Measurements from ENCODE around the gene PEPD.

PEPD gene

DNA sequence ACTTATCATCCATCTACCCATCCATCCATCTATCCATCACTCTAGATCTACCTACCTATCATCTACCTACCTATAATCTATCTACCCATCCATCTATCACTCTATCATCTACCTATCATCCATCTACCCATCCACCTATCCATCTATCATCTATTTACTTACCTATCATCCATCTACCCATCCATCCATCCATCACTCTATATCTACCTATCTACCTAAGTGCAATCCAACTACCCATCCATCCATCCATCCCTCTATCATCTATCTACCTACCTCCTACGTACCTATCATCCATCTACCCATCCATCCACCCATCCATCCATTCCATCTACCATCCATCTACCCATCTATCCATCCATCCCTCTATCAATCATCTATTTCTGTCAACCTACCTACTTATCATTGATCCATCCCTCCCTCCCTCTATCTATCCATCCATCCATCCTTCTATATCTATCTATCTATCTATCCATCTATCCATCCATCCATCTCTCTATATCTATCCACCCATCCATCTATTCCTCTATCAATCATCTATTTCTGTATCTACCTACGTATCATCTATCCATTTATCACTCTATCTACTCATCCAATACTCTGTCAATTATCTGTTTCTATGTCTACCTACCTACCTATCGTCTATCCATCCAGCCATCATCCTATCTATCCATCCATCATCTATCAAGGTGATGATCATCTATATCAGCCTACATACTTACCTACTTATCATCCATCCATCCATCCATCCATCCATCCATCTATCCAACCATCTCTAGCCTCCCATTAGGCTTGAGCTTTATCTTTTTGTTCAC, 99.0 kb downstream of the PEPD start:
- TF ChIP-seq, protein P1, sequence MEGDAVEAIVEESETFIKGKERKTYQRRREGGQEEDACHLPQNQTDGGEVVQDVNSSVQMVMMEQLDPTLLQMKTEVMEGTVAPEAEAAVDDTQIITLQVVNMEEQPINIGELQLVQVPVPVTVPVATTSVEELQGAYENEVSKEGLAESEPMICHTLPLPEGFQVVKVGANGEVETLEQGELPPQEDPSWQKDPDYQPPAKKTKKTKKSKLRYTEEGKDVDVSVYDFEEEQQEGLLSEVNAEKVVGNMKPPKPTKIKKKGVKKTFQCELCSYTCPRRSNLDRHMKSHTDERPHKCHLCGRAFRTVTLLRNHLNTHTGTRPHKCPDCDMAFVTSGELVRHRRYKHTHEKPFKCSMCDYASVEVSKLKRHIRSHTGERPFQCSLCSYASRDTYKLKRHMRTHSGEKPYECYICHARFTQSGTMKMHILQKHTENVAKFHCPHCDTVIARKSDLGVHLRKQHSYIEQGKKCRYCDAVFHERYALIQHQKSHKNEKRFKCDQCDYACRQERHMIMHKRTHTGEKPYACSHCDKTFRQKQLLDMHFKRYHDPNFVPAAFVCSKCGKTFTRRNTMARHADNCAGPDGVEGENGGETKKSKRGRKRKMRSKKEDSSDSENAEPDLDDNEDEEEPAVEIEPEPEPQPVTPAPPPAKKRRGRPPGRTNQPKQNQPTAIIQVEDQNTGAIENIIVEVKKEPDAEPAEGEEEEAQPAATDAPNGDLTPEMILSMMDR (IDR thresholded peaks at IDR 0.05; ENCODE audit: extremely low read depth, missing control alignments): no peak
- no peak for DNase-seq (ENCODE audit: low spot score)

DNA sequence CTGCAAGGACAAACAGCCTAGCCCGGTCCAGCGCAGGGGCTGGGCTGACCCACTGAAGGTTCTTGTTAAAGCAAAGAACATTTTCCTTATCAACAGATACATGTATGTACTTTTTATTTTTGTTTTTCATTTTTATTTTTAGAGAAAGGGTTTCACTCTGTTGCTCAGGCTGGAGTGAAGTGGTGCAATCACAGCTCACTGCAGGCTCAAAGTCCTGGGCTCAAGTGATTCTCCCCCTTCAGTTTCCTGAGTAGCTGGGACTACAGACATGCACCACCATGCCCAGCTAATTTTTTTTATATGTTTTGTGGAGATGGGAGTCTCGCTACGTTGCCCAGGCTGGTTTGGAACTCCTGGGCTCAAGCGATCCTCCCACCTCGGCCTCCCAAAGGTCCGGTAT, 100.2 kb downstream of the PEPD start:
- TF ChIP-seq, protein P1 (IDR thresholded peaks at IDR 0.05; ENCODE audit: extremely low read depth, missing control alignments): no peak
- no peak for DNase-seq (ENCODE audit: low spot score)

DNA sequence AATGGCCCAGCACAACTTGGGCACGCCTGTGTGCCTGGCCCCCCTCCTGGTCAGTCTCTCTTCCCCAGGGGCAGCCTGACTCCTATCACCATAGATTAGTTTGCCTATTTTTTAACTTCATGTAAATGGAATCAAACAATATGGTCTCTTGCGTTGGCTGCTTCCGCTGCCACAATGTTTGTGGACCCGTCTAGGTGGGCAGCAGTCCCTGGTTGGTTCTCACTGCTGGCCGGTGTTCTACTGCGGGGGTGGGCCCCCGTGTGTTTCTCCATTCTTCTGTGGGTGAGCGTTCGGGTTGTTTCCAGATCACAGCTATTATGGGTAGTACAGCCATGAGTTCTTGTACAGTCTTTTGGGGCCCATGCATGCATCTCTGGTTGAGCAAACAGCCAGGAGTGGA, 100.8 kb downstream of the PEPD start:
- no peak for DNase-seq (ENCODE audit: low spot score)
- TF ChIP-seq, protein P1 (IDR thresholded peaks at IDR 0.05; ENCODE audit: extremely low read depth, missing control alignments): no peak

DNA sequence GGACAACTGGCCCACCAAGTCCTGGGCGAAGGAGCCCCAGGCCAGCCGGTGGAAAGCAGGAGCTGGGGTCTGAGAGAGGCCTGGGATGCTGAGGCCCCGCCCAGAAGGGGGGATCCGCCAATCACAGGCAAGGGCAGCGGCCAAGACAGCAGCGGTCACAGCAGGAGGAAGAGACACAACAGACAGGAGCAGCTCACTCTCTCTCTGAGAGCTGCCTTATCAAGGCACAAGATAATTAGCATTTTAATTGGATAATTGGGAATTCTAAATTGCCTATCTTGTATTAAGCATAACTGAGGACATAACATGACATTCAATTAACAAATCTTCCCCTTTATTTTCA, 101.8 kb downstream of the PEPD start:
- TF ChIP-seq, protein P1 (IDR thresholded peaks at IDR 0.05; ENCODE audit: extremely low read depth, missing control alignments): no peak
- DNase-seq (ENCODE audit: low spot score): no peak

DNA sequence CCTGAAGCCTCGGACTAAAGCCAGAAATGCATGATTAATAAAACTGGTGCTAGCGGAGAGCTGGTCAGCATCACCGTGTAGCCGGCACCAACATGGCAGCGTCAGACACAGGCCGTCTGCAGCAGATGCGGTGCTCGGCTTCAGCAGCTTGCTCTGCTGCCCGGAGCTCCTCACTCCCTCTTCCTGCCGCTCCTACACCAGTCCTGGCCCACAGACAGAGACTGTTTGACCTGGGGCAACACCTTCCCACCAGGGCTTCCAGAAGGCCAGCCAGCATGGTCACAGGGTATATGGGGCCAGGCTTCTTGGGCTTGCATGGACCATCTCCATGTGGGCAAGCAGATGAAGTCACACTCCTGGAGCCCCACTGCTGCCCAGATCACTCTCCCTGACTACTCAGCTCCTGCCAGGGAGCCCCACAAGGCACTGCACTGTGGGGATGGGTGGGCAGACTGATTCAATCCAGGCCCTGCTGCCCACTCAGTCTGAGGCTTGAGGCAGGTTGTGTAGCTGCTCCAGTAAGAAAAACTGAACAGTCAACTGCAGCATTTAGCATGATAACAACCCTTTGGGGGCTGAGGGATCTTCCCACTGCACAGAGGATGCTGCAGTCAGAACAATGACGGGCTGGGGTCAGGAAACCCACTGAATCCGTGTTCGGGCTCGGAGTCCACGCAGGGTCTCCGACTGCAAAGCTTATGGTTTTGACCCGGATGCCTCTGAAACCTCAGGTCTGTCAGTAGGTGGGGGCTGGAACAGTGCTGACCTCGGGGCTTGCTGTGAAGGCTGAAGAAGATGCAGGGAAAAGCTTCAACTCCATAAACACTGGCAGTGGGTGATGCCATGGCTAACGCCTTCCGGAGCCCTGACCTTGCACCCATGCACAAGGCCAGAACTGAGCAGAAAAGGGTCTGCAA, 102.5 kb downstream of the PEPD start:
- TF ChIP-seq, protein P1 (IDR thresholded peaks at IDR 0.05; ENCODE audit: extremely low read depth, missing control alignments): no peak
- DNase-seq (ENCODE audit: low spot score): no peak

DNA sequence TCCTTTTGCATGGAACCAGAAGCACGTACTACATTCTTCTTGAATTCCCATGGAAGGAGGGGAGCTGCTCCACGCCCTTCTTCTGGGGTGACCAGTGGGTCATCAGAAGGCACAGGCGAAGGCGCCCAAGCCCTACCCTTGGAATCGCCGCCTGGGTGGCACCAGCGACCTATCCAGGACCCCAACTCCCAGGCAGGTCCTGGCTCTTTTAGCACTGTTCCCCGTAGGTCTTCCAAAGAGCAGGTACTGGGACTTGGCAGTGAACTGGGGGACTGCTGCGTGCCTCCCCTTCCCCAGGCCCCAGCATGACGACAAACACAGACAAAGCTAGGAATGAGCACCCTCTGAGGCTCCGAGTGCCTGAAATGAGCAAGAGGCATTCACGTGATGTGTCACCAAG, 103.1 kb downstream of the PEPD start:
- TF ChIP-seq, protein P1 (IDR thresholded peaks at IDR 0.05; ENCODE audit: extremely low read depth, missing control alignments): no peak
- DNase-seq (ENCODE audit: low spot score): no peak

DNA sequence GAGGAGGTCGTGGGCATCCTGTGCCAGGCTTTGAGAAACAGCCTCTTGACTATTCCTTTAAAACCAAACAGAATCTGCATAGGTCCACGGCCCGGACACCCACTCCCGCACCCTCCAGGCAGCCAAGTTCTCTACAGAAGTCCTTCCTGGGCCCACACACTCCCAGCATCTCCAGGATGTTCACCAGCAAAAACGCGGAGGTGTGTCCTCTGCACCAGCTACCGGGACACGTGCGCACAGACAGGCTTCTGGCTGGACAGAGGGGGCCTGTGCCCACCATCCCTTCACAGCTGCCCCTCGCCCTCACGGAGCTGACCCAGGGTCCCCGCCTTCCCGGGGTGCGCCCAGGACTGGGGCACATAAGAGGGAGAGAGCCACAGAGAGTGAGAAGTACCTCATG, 103.8 kb downstream of the PEPD start:
- no peak for DNase-seq (ENCODE audit: low spot score)
- TF ChIP-seq, protein P1 (IDR thresholded peaks at IDR 0.05; ENCODE audit: extremely low read depth, missing control alignments): no peak
